Liver (tissue), 9 donors: ENCODE measurements around the gene SEMA3C. TPM values are rescaled to one million over a fixed set of nuclear protein-coding genes. Genes with fewer than 3 reads are reported as not detected.

Experiments used
- DNase-seq: peaks from one replicate; pipeline ENCODE4 v3.0.0-alpha.2; 2017; ENCODE audit warnings: low spot score
- H3K27ac ChIP-seq, 2 donors: one replicate each; pipeline ENCODE4 v1.7.0; 2013; ENCODE audit warnings: inconsistent platforms in 2 of 2, low read length in 2 of 2, control low read depth in 1 of 2, low read depth in 1 of 2, mild to moderate bottlenecking in 1 of 2
- H3K27me3 ChIP-seq, 4 donors: one replicate each; pipeline versions ENCODE4 v1.6.1 to v1.7.0; 2013; ENCODE audit warnings: low read length in 3 of 4, inconsistent platforms in 1 of 4, mild to moderate bottlenecking in 1 of 4, moderate library complexity in 1 of 4; ENCODE audit not compliant: control insufficient read depth in 4 of 4, insufficient read depth in 4 of 4
- H3K36me3 ChIP-seq, 4 donors: one replicate each; pipeline versions ENCODE4 v1.6.1 to v1.7.0; 2013; ENCODE audit warnings: low read length in 3 of 4, mild to moderate bottlenecking in 3 of 4, low read depth in 1 of 4, moderate library complexity in 1 of 4; ENCODE audit not compliant: control insufficient read depth in 4 of 4, insufficient read depth in 3 of 4
- H3K4me1 ChIP-seq, 4 donors: one replicate each; pipeline versions ENCODE4 v1.6.1 to v1.7.0; 2013; ENCODE audit warnings: low read length in 3 of 4, mild to moderate bottlenecking in 3 of 4, moderate library complexity in 1 of 4; ENCODE audit not compliant: control insufficient read depth in 4 of 4, insufficient read depth in 4 of 4
- H3K4me3 ChIP-seq, 3 donors: one replicate each; pipeline versions ENCODE4 v1.6.1 to v1.7.0; 2013; ENCODE audit warnings: low read length in 3 of 3, control low read depth in 1 of 3, low read depth in 1 of 3, mild to moderate bottlenecking in 1 of 3
- H3K9ac ChIP-seq, 2 donors: one replicate each; pipeline ENCODE4 v1.7.0; 2013; ENCODE audit warnings: low read length in 2 of 2, mild to moderate bottlenecking in 2 of 2, moderate library complexity in 2 of 2, control low read depth in 1 of 2, low read depth in 1 of 2
- H3K9me3 ChIP-seq, 4 donors: one replicate each; pipeline versions ENCODE4 v1.6.1 to v1.7.0; 2013; ENCODE audit warnings: low read length in 3 of 4; ENCODE audit not compliant: control insufficient read depth in 4 of 4
- ATF3 ChIP-seq: IDR thresholded peaks from 2 replicates; pipeline ENCODE4 v1.6.1; 2016; ENCODE audit warnings: antibody characterized with exemption
- EGR1 ChIP-seq, 2 donors: IDR thresholded peaks; 2 replicates each; pipeline ENCODE4 v1.6.1; 2016 to 2018; ENCODE audit warnings: antibody characterized with exemption in 2 of 2, low read depth in 2 of 2
- FOXA1 ChIP-seq: IDR thresholded peaks from 2 replicates; pipeline ENCODE4 v1.6.1; 2016; ENCODE audit warnings: antibody characterized with exemption
- FOXA2 ChIP-seq: IDR thresholded peaks from 2 replicates; pipeline ENCODE4 v1.6.1; 2016; ENCODE audit warnings: antibody characterized with exemption
- GABPA ChIP-seq, 2 donors: IDR thresholded peaks in 1 of 2; conservative IDR thresholded peaks in 1 of 2; 2 replicates each; pipeline ENCODE4 v1.6.1; 2016; ENCODE audit warnings: antibody characterized with exemption in 2 of 2, mild to moderate bottlenecking in 1 of 2, moderate library complexity in 1 of 2
- HNF4A ChIP-seq, 2 donors: conservative IDR thresholded peaks; 2 replicates each; pipeline ENCODE4 v1.6.1; 2016; ENCODE audit warnings: antibody characterized with exemption in 2 of 2, mild to moderate bottlenecking in 2 of 2
- HNF4G ChIP-seq: IDR thresholded peaks from 2 replicates; pipeline ENCODE4 v1.6.1; 2016; ENCODE audit warnings: antibody characterized with exemption
- JUND ChIP-seq, 2 donors: IDR thresholded peaks; 2 replicates each; pipeline ENCODE4 v1.6.1; 2016; ENCODE audit warnings: antibody characterized with exemption in 2 of 2
- NR2F2 ChIP-seq: IDR thresholded peaks from 2 replicates; pipeline ENCODE4 v1.6.1; 2016; ENCODE audit warnings: antibody characterized with exemption
- RAD21 ChIP-seq, 2 donors: IDR thresholded peaks; 2 replicates each; pipeline ENCODE4 v1.6.1; 2016; ENCODE audit warnings: antibody characterized with exemption in 2 of 2, mild to moderate bottlenecking in 2 of 2
- RXRA ChIP-seq, 2 donors: IDR thresholded peaks; 2 replicates each; pipeline ENCODE4 v1.6.1; 2017 to 2018; ENCODE audit warnings: antibody characterized with exemption in 2 of 2, mild to moderate bottlenecking in 1 of 2
- SP1 ChIP-seq: IDR thresholded peaks from 2 replicates; pipeline ENCODE4 v1.6.1; 2018; ENCODE audit warnings: antibody characterized with exemption, mild to moderate bottlenecking
- TAF1 ChIP-seq: conservative IDR thresholded peaks from 2 replicates; pipeline ENCODE4 v1.6.1; 2016; ENCODE audit warnings: antibody characterized with exemption, mild to moderate bottlenecking
- YY1 ChIP-seq: IDR thresholded peaks from 2 replicates; pipeline ENCODE4 v1.6.1; 2016; ENCODE audit warnings: antibody characterized with exemption, mild to moderate bottlenecking
- polyA plus RNA-seq, 2 donors: library from polyadenylated mRNA; stranded (reverse) in 1 of 2; unstranded in 1 of 2; fragments of 200-250 nt in 1 of 2; fragments of >200 nt in 1 of 2; fragmentation: Nextera tagmentation in 1 of 2; extraction: Ambion mirVana in 1 of 2; gene quantifications; one replicate each; pipeline versions ENCODE4 v1.2.1 to v1.2.3, GENCODE V29; 2013 to 2015
- total RNA-seq, 2 donors: library from RNA; depleted of rRNA; stranded (reverse); fragments of >200 nt; gene quantifications; one replicate each; pipeline ENCODE4 v1.2.3, GENCODE V29; 2014
- TF ChIP-seq, protein P1 (sequence below): IDR thresholded peaks from 2 replicates; pipeline ENCODE4 v1.6.1; 2016; ENCODE audit warnings: antibody characterized with exemption, mild to moderate bottlenecking
- TF ChIP-seq, protein P2 (sequence below): IDR thresholded peaks from 2 replicates; pipeline ENCODE4 v1.6.1; 2016; ENCODE audit warnings: antibody characterized with exemption
- TF ChIP-seq, protein P3 (sequence below): IDR thresholded peaks from 2 replicates; pipeline ENCODE4 v1.6.1; 2016; ENCODE audit warnings: antibody characterized with exemption
- TF ChIP-seq, protein P4 (sequence below): fragments of 150-350 bp; IDR thresholded peaks from 2 replicates; pipeline ENCODE4 v1.5.1; 2017; ENCODE audit warnings: improper control_type of control experiment, low read depth, low read length; ENCODE audit not compliant: missing input control
- donor health status: healthy.
- donor health status: healthy.
- donor health status: healthy.
- donor health status: healthy.
- donor health status: healthy.

The SEMA3C gene
- total and polyA plus RNA-seq, 4 donors, result 0.20 to 1.8 (median 0.64) TPM

DNA sequence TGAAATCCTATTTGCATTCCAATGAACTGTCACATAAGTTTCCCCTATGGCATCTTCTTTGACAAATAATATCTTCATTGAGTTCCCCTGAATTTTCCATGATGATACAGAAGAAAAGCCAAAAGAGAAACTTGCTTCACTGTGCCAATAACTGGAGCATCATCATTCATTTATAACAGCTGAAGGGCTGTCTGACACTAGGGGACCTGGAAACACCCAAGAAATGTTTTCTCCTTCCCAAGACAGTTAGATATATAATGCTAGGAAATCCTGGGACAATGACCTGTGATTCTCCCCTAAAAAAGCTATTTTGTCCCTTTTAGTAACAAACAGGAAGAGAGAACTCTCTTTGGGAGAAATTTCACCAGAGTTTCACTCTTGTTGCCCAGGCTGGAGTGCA is 133.6 kb downstream of the SEMA3C start:
- Histone ChIP-seq H3K9ac (no peak overlapping the region), H3K36me3 (no peaks in the 10 kb centered on the region), H3K4me3 (no peak overlapping the region), H3K27me3 (peaks cover 0 to 3% (median 0%) of the 10 kb centered on the region in 4 donors), H3K27ac (no peak overlapping the region), H3K9me3 (no peaks in the 10 kb centered on the region), H3K4me1 (no peaks in the 10 kb centered on the region)
- no peak for TF ChIP-seq FOXA1
- TF ChIP-seq ATF3, result no peak
- TF ChIP-seq EGR1 (IDR thresholded peaks at IDR 0.05; ENCODE audit: low read depth in 2 of 2), result no peak
- TF ChIP-seq, protein P1, sequence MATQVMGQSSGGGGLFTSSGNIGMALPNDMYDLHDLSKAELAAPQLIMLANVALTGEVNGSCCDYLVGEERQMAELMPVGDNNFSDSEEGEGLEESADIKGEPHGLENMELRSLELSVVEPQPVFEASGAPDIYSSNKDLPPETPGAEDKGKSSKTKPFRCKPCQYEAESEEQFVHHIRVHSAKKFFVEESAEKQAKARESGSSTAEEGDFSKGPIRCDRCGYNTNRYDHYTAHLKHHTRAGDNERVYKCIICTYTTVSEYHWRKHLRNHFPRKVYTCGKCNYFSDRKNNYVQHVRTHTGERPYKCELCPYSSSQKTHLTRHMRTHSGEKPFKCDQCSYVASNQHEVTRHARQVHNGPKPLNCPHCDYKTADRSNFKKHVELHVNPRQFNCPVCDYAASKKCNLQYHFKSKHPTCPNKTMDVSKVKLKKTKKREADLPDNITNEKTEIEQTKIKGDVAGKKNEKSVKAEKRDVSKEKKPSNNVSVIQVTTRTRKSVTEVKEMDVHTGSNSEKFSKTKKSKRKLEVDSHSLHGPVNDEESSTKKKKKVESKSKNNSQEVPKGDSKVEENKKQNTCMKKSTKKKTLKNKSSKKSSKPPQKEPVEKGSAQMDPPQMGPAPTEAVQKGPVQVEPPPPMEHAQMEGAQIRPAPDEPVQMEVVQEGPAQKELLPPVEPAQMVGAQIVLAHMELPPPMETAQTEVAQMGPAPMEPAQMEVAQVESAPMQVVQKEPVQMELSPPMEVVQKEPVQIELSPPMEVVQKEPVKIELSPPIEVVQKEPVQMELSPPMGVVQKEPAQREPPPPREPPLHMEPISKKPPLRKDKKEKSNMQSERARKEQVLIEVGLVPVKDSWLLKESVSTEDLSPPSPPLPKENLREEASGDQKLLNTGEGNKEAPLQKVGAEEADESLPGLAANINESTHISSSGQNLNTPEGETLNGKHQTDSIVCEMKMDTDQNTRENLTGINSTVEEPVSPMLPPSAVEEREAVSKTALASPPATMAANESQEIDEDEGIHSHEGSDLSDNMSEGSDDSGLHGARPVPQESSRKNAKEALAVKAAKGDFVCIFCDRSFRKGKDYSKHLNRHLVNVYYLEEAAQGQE, result no peak
- no peak for TF ChIP-seq NR2F2
- no peak for TF ChIP-seq GABPA (IDR thresholded peaks at IDR 0.05 in 1 of 2, conservative IDR thresholded peaks at IDR 0.05 in 1 of 2)
- no peak for TF ChIP-seq JUND (IDR thresholded peaks at IDR 0.05)
- no peak for TF ChIP-seq HNF4A (conservative IDR thresholded peaks at IDR 0.05)
- TF ChIP-seq TAF1, result no peak
- TF ChIP-seq YY1, result no peak
- TF ChIP-seq, protein P2, sequence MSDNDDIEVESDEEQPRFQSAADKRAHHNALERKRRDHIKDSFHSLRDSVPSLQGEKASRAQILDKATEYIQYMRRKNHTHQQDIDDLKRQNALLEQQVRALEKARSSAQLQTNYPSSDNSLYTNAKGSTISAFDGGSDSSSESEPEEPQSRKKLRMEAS, result no peak
- no peak for TF ChIP-seq SP1
- no peak for TF ChIP-seq RAD21 (IDR thresholded peaks at IDR 0.05)
- TF ChIP-seq HNF4G, result no peak
- TF ChIP-seq, protein P3, sequence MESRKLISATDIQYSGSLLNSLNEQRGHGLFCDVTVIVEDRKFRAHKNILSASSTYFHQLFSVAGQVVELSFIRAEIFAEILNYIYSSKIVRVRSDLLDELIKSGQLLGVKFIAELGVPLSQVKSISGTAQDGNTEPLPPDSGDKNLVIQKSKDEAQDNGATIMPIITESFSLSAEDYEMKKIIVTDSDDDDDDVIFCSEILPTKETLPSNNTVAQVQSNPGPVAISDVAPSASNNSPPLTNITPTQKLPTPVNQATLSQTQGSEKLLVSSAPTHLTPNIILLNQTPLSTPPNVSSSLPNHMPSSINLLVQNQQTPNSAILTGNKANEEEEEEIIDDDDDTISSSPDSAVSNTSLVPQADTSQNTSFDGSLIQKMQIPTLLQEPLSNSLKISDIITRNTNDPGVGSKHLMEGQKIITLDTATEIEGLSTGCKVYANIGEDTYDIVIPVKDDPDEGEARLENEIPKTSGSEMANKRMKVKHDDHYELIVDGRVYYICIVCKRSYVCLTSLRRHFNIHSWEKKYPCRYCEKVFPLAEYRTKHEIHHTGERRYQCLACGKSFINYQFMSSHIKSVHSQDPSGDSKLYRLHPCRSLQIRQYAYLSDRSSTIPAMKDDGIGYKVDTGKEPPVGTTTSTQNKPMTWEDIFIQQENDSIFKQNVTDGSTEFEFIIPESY, result no peak
- TF ChIP-seq RXRA (IDR thresholded peaks at IDR 0.05), result no peak
- no peak for TF ChIP-seq FOXA2
- TF ChIP-seq, protein P4, sequence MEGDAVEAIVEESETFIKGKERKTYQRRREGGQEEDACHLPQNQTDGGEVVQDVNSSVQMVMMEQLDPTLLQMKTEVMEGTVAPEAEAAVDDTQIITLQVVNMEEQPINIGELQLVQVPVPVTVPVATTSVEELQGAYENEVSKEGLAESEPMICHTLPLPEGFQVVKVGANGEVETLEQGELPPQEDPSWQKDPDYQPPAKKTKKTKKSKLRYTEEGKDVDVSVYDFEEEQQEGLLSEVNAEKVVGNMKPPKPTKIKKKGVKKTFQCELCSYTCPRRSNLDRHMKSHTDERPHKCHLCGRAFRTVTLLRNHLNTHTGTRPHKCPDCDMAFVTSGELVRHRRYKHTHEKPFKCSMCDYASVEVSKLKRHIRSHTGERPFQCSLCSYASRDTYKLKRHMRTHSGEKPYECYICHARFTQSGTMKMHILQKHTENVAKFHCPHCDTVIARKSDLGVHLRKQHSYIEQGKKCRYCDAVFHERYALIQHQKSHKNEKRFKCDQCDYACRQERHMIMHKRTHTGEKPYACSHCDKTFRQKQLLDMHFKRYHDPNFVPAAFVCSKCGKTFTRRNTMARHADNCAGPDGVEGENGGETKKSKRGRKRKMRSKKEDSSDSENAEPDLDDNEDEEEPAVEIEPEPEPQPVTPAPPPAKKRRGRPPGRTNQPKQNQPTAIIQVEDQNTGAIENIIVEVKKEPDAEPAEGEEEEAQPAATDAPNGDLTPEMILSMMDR, result no peak
- DNase-seq, result no peak
